Smooth muscle cell (in vitro differentiated cells): ENCODE data around the gene TSPAN13. TPM values are rescaled to one million over a fixed set of nuclear protein-coding genes. Genes with fewer than 3 reads are reported as not detected.

Experiments
- DNase-seq: peaks from one replicate; lab custom pipeline; 2025; ENCODE audit not compliant: unreplicated experiment; lab: John Stamatoyannopoulos, UW
- H2AFZ ChIP-seq: fragments of 200-600 bp; sonication (generic); 2 replicates; pipeline ENCODE4 v1.6.0; 2016; ENCODE audit warnings: antibody characterized with exemption, low read depth, mild to moderate bottlenecking
- H3F3A ChIP-seq: fragments of 200-600 bp; sonication (generic); 2 replicates; pipeline ENCODE4 v1.6.0; 2017; ENCODE audit warnings: antibody characterized with exemption, low read depth
- H3K27ac ChIP-seq: fragments of 200-600 bp; sonication (generic); 2 replicates; pipeline ENCODE4 v1.5.1; 2016; ENCODE audit warnings: low read depth, mild to moderate bottlenecking
- H3K27me3 ChIP-seq: fragments of 200-600 bp; sonication (generic); 2 replicates; pipeline ENCODE4 v1.6.1; 2016; ENCODE audit warnings: low read depth, mild to moderate bottlenecking
- H3K36me3 ChIP-seq: fragments of 200-600 bp; sonication (generic); 2 replicates; pipeline ENCODE4 v1.5.1; 2016; ENCODE audit warnings: low read depth
- H3K4me1 ChIP-seq: fragments of 200-600 bp; sonication (generic); 2 replicates; pipeline ENCODE4 v1.5.1; 2016; ENCODE audit warnings: low read depth
- H3K4me2 ChIP-seq: fragments of 200-600 bp; sonication (generic); 2 replicates; pipeline ENCODE4 v1.6.0; 2016; ENCODE audit warnings: mild to moderate bottlenecking
- H3K4me3 ChIP-seq: fragments of 200-600 bp; sonication (generic); 2 replicates; pipeline ENCODE4 v1.5.1; 2016; ENCODE audit warnings: mild to moderate bottlenecking
- H3K79me2 ChIP-seq: fragments of 200-600 bp; sonication (generic); 2 replicates; pipeline ENCODE4 v1.6.0; 2016; ENCODE audit warnings: low read depth, mild to moderate bottlenecking
- H3K9ac ChIP-seq: fragments of 200-600 bp; sonication (generic); 2 replicates; pipeline ENCODE4 v1.6.0; 2016; ENCODE audit warnings: low read depth
- H3K9me3 ChIP-seq: fragments of 200-600 bp; sonication (generic); replicated peaks from 2 replicates; pipeline ENCODE4 v1.5.1; 2016; ENCODE audit warnings: low read depth
- H4K20me1 ChIP-seq: fragments of 200-600 bp; sonication (generic); 2 replicates; pipeline ENCODE4 v1.6.0; 2016; ENCODE audit warnings: low read depth
- CTCF ChIP-seq: fragments of 200-600 bp; sonication (generic); IDR thresholded peaks from 2 replicates; pipeline ENCODE4 v1.5.1; 2017; ENCODE audit warnings: borderline replicate concordance, mild to moderate bottlenecking, antibody characterized with exemption; ENCODE audit not compliant: insufficient read depth, poor library complexity, severe bottlenecking
- WGBS: methylation state at CpG from one replicate; pipeline ENCODE4 v1.1.7; 2016; ENCODE audit warnings: low lambda C conversion rate; 5-methylcytosine and 5-hydroxymethylcytosine counted together
- polyA plus RNA-seq: library from polyadenylated mRNA; unstranded; fragments of >200 nt; fragmentation: Nextera tagmentation; extraction: Ambion mirVana; gene quantifications from 2 replicates; pipeline ENCODE4 v1.2.1, GENCODE V29; 2016
- total RNA-seq: library from RNA; depleted of rRNA; stranded (reverse); fragments of >200 nt; gene quantifications from 2 replicates; pipeline ENCODE4 v1.2.3, GENCODE V29; 2014

Gene TSPAN13
- total and polyA plus RNA-seq, 2 experiments from 2014 or later, result 103 to 142 TPM

GRCh38 chr7:16774986-16775385 is 21.4 kb downstream of the TSPAN13 start:
- Histone ChIP-seq H3K36me3 (no peaks in the 10 kb centered on the region), H3K4me1 (peaks cover 14% of the 10 kb centered on the region), H3K4me2 (no peak overlapping the region), H2AFZ (no peak overlapping the region), H3K9me3 (no peaks in the 10 kb centered on the region), H4K20me1 (peaks cover 71% of the 10 kb centered on the region), H3K9ac (no peak overlapping the region), H3K27ac (no peak overlapping the region), H3F3A (peaks cover 3% of the 10 kb centered on the region), H3K27me3 (no peaks in the 10 kb centered on the region), H3K4me3 (no peak overlapping the region), H3K79me2 (peaks cover 68% of the 10 kb centered on the region)
- no peak for DNase-seq
- TF ChIP-seq CTCF, result no peak

DNA sequence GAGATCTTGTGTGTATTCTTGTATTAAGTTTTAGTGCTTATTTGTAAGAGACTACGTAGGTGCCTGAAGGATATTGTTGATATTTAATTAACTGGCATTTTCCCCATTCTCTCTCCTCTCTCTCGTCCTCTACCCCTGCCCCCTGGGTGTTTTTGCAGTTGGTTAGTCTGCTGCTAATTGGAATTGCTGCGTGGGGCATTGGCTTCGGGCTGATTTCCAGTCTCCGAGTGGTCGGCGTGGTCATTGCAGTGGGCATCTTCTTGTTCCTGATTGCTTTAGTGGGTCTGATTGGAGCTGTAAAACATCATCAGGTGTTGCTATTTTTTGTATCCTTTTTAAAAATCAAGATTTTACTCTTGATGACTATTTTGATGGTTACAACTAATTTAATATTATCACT is 22.5 kb downstream of the TSPAN13 start:
- Histone ChIP-seq H3K9me3 (no peaks in the 10 kb centered on the region), H3K27me3 (no peaks in the 10 kb centered on the region), H3K79me2 (peaks cover 63% of the 10 kb centered on the region), H3K36me3 (peaks cover 2% of the 10 kb centered on the region), H3K4me2 (no peak overlapping the region), H3K27ac (no peak overlapping the region), H3K4me1 (peaks cover 4% of the 10 kb centered on the region), H3K9ac (no peak overlapping the region), H3K4me3 (no peak overlapping the region), H4K20me1 (peaks cover 62% of the 10 kb centered on the region), H3F3A (peaks cover 3% of the 10 kb centered on the region), H2AFZ (no peak overlapping the region)
- TF ChIP-seq CTCF, result no peak
- DNase-seq, result no peak
- WGBS, result 85% methylated on average over 7 of the region's 7 CpGs

DNA sequence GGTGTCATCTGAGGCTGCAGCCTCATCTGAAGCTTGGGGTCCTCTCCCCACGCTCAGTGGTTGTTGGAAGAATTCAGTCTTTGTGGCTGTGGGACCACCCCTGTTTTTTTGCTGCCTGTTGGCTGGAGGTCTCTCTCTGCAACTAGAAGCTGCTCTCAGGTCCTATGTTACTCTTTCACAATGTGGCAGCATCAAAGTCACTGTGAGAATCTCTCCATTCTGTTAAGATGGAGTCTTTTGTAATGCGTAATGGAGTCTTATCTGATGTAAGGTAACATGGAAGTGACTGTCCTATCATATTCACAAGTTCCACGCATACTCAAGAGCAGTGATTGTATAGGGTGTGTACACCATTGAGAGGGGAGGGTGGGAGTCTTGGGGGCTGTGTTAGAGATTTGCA is 24.9 kb downstream of the TSPAN13 start:
- Histone ChIP-seq H3K4me2 (no peak overlapping the region), H3K9me3 (no peaks in the 10 kb centered on the region), H3F3A (no peaks in the 10 kb centered on the region), H3K9ac (no peak overlapping the region), H3K27ac (no peak overlapping the region), H3K4me3 (no peak overlapping the region), H4K20me1 (peaks cover 39% of the 10 kb centered on the region), H3K36me3 (peaks cover 6% of the 10 kb centered on the region), H3K4me1 (no peaks in the 10 kb centered on the region), H2AFZ (no peak overlapping the region), H3K79me2 (peaks cover 46% of the 10 kb centered on the region), H3K27me3 (no peaks in the 10 kb centered on the region)
- no peak for DNase-seq
- no peak for TF ChIP-seq CTCF
- 100% methylated on average over 3 of the region's 3 CpGs for WGBS

GRCh38 chr7:16779051-16779450 is 25.5 kb downstream of the TSPAN13 start:
- Histone ChIP-seq H3F3A (no peaks in the 10 kb centered on the region), H3K9me3 (no peaks in the 10 kb centered on the region), H3K36me3 (peaks cover 6% of the 10 kb centered on the region), H3K9ac (no peak overlapping the region), H3K4me1 (no peaks in the 10 kb centered on the region), H4K20me1 (peaks cover 34% of the 10 kb centered on the region), H3K4me2 (no peak overlapping the region), H3K79me2 (peaks cover 41% of the 10 kb centered on the region), H2AFZ (no peak overlapping the region), H3K4me3 (no peak overlapping the region), H3K27me3 (no peaks in the 10 kb centered on the region), H3K27ac (no peak overlapping the region)
- no peak for TF ChIP-seq CTCF
- DNase-seq, result no peak
- 89% methylated on average over 1 of the region's 1 CpG for WGBS
